IMR-90 (cell line): Measurements from ENCODE around the gene GPR39. TPM values are rescaled to one million over a fixed set of nuclear protein-coding genes. Genes with fewer than 3 reads are reported as not detected.

ENCODE experiments used
- ATAC-seq: fragments of 200-7000 bp; cut with Tn5 transposase; 2 replicates; pipeline ENCODE4 v1.9.1; 2020; ENCODE audit warnings: low read depth, mild to moderate bottlenecking, moderate library complexity
- BruUV-seq: library from RNA; stranded (reverse); fragments of 400-500 nt; replicated peaks from 2 replicates; lab custom pipeline; 2021; lab: Mats Ljungman, UMichigan
- CTCF ChIA-PET: fragments of 300-600 bp; formaldehyde crosslinking; extraction: SDS; loops from one replicate; lab custom pipeline; 2021; ENCODE audit warnings: antibody characterized with exemption; lab: Yijun Ruan, JAX
- POLR2A ChIA-PET: fragments of 300-600 bp; sonication (Branson Sonifier 250); formaldehyde crosslinking; loops from one replicate; lab custom pipeline; 2022; ENCODE audit warnings: antibody characterized with exemption; ENCODE audit not compliant: unreplicated experiment; lab: Charles Lee
- DNase-seq: peaks from one replicate; pipeline ENCODE4 v3.0.0; 2013
- H2AFZ ChIP-seq: replicated peaks from 2 replicates; pipeline ENCODE3; 2013; ENCODE audit warnings: low read length, mild to moderate bottlenecking; ENCODE audit not compliant: poor library complexity
- H2AK5ac ChIP-seq: 2 replicates; pipeline ENCODE4 v1.6.1; 2013; ENCODE audit warnings: low read depth, low read length, inconsistent platforms
- H2AK9ac ChIP-seq: replicated peaks from 2 replicates; pipeline ENCODE3; 2013; ENCODE audit warnings: mild to moderate bottlenecking, low read depth, low read length, moderate library complexity; ENCODE audit not compliant: poor library complexity
- H2BK120ac ChIP-seq: 2 replicates; pipeline ENCODE4 v1.6.1; 2013; ENCODE audit warnings: low read depth, low read length, inconsistent platforms
- H2BK15ac ChIP-seq: 3 replicates; pipeline ENCODE4 v1.6.1; 2013; ENCODE audit warnings: low read depth, low read length, inconsistent platforms
- H2BK20ac ChIP-seq: 2 replicates; pipeline ENCODE4 v1.6.1; 2013; ENCODE audit warnings: low read depth, mild to moderate bottlenecking, inconsistent platforms, low read length, moderate library complexity
- H2BK5ac ChIP-seq: 2 replicates; pipeline ENCODE4 v1.6.1; 2013; ENCODE audit warnings: mild to moderate bottlenecking, low read depth, low read length, inconsistent platforms; ENCODE audit not compliant: poor library complexity, severe bottlenecking
- H3K14ac ChIP-seq: replicated peaks from 2 replicates; pipeline ENCODE4 v1.6.1; 2013; ENCODE audit warnings: low read depth, low read length, inconsistent platforms
- H3K18ac ChIP-seq: 2 replicates; pipeline ENCODE4 v1.6.1; 2013; ENCODE audit warnings: low read depth, low read length, control low read depth
- H3K23ac ChIP-seq: 2 replicates; pipeline ENCODE4 v1.6.1; 2013; ENCODE audit warnings: low read depth, low read length, inconsistent platforms
- H3K27ac ChIP-seq: 2 replicates; pipeline ENCODE4 v1.5.1; 2013; ENCODE audit warnings: mild to moderate bottlenecking, control low read depth, low read length; ENCODE audit not compliant: insufficient read depth
- H3K27me3 ChIP-seq: 2 replicates; pipeline ENCODE4 v1.6.1; 2013; ENCODE audit warnings: low read length; ENCODE audit not compliant: control insufficient read depth, insufficient read depth
- H3K36me3 ChIP-seq: 2 replicates; pipeline ENCODE4 v1.6.1; 2013; ENCODE audit warnings: low read length, mixed read lengths; ENCODE audit not compliant: control insufficient read depth, insufficient read depth
- H3K4ac ChIP-seq: 2 replicates; pipeline ENCODE4 v1.6.1; 2013; ENCODE audit warnings: low read depth, low read length, inconsistent platforms
- H3K4me1 ChIP-seq: 2 replicates; pipeline ENCODE4 v1.6.1; 2013; ENCODE audit warnings: low read length, mixed read lengths; ENCODE audit not compliant: control insufficient read depth, insufficient read depth
- H3K4me2 ChIP-seq: 2 replicates; pipeline ENCODE4 v1.6.1; 2013; ENCODE audit warnings: low read depth, mild to moderate bottlenecking, control low read depth, low read length, moderate library complexity
- H3K4me3 ChIP-seq: 2 replicates; pipeline ENCODE4 v1.5.1; 2013; ENCODE audit warnings: low read depth, mild to moderate bottlenecking, control low read depth, low read length, moderate library complexity; ENCODE audit not compliant: insufficient read depth
- H3K56ac ChIP-seq: 2 replicates; pipeline ENCODE4 v1.6.1; 2013; ENCODE audit warnings: low read length, inconsistent platforms; ENCODE audit not compliant: insufficient read depth; ENCODE audit errors: extremely low read depth
- H3K79me1 ChIP-seq, 2 experiments: 2 replicates each; pipeline ENCODE4 v1.6.1; 2013; ENCODE audit warnings: low read length in 2 of 2, inconsistent platforms in 1 of 2, low read depth in 1 of 2
- H3K9ac ChIP-seq: 2 replicates; pipeline ENCODE4 v1.6.1; 2013; ENCODE audit warnings: low read depth, low read length, control low read depth
- H3K9me1 ChIP-seq: 2 replicates; pipeline ENCODE4 v1.6.1; 2013; ENCODE audit warnings: low read length, inconsistent platforms; ENCODE audit not compliant: insufficient read depth
- H3K9me3 ChIP-seq: 2 replicates; pipeline ENCODE4 v1.6.1; 2013; ENCODE audit warnings: low read length; ENCODE audit not compliant: control insufficient read depth, insufficient read depth
- H4K20me1 ChIP-seq: 2 replicates; pipeline ENCODE4 v1.6.1; 2013; ENCODE audit warnings: low read length, inconsistent platforms; ENCODE audit not compliant: insufficient read depth
- H4K5ac ChIP-seq: 2 replicates; pipeline ENCODE4 v1.6.1; 2013; ENCODE audit warnings: mild to moderate bottlenecking, low read depth, low read length, control low read depth
- H4K8ac ChIP-seq, 2 experiments: 2 replicates each; pipeline ENCODE4 v1.6.1; 2013; ENCODE audit warnings: low read depth in 2 of 2, low read length in 2 of 2, control low read depth in 1 of 2, inconsistent platforms in 1 of 2
- H4K91ac ChIP-seq: 2 replicates; pipeline ENCODE4 v1.6.1; 2013; ENCODE audit warnings: low read depth, low read length, inconsistent platforms; ENCODE audit not compliant: insufficient read depth
- BHLHE40 ChIP-seq: fragments of 150-350 bp; IDR thresholded peaks from 2 replicates; pipeline ENCODE4 v1.6.1; 2016; ENCODE audit warnings: mild to moderate bottlenecking, low read depth, low read length
- CHD1 ChIP-seq: IDR thresholded peaks from 2 replicates; pipeline ENCODE4 v1.6.1; 2012; ENCODE audit warnings: low read depth, low read length, improper control_type of control experiment
- MAFK ChIP-seq: IDR thresholded peaks from 2 replicates; pipeline ENCODE4 v1.6.1; 2012; ENCODE audit warnings: low read depth, low read length, improper control_type of control experiment
- MAZ ChIP-seq: IDR thresholded peaks from 2 replicates; pipeline ENCODE4 v1.6.1; 2012; ENCODE audit warnings: low read depth, mild to moderate bottlenecking, low read length, improper control_type of control experiment, moderate library complexity, borderline replicate concordance
- RAD21 ChIP-seq: IDR thresholded peaks from 2 replicates; pipeline ENCODE4 v1.6.1; 2012; ENCODE audit warnings: low read length, improper control_type of control experiment
- RCOR1 ChIP-seq: IDR thresholded peaks from 2 replicates; pipeline ENCODE4 v1.6.1; 2012; ENCODE audit warnings: mild to moderate bottlenecking, low read length, improper control_type of control experiment; ENCODE audit not compliant: insufficient replicate concordance
- WGBS, 2 experiments: methylation state at CpG; one replicate each; pipeline versions ENCODE4 v1.1.5 to v1.1.7; 2013; ENCODE audit warnings: missing lambda C conversion rate in 2 of 2; ENCODE audit not compliant: insufficient read length in 1 of 2; ENCODE audit errors: extremely low coverage in 2 of 2; 5-methylcytosine and 5-hydroxymethylcytosine counted together
- dilution Hi-C: fragments of 300-500 bp; cut with HindIII; formaldehyde crosslinking; loops from one replicate; pipeline ENCODE4 v1.14.3; 2018; ENCODE audit warnings: low sequenced_read_pairs; ENCODE audit not compliant: unreplicated experiment
- in situ Hi-C: fragments of 300-500 bp; cut with MboI; formaldehyde crosslinking; loops from 3 replicates; pipeline ENCODE4 v1.14.3; 2019; ENCODE audit warnings: low sequenced_read_pairs, inconsistent platforms, mixed read lengths
- intact Hi-C: fragments of 100-400 bp; cut with micrococcal nuclease; formaldehyde crosslinking; loops from 2 replicates; pipeline ENCODE4 v1.10.0; 2022
- polyA plus RNA-seq, 3 experiments: library from polyadenylated mRNA; depleted of rRNA; stranded (reverse); fragments of >200 nt; gene quantifications; 2 replicates each; pipeline ENCODE4 v1.2.3, GENCODE V29; 2012; ENCODE audit warnings: low replicate concordance in 1 of 3
- total RNA-seq: library from RNA; depleted of rRNA; stranded (reverse); fragments of >200 nt; gene quantifications from 2 replicates; pipeline ENCODE4 v1.2.3, GENCODE V29; 2012

GPR39 gene
- total and polyA plus RNA-seq, 2 of the 4 experiments (the other 2 are of a cell fraction) = 4.4 to 9.0 TPM

DNA sequence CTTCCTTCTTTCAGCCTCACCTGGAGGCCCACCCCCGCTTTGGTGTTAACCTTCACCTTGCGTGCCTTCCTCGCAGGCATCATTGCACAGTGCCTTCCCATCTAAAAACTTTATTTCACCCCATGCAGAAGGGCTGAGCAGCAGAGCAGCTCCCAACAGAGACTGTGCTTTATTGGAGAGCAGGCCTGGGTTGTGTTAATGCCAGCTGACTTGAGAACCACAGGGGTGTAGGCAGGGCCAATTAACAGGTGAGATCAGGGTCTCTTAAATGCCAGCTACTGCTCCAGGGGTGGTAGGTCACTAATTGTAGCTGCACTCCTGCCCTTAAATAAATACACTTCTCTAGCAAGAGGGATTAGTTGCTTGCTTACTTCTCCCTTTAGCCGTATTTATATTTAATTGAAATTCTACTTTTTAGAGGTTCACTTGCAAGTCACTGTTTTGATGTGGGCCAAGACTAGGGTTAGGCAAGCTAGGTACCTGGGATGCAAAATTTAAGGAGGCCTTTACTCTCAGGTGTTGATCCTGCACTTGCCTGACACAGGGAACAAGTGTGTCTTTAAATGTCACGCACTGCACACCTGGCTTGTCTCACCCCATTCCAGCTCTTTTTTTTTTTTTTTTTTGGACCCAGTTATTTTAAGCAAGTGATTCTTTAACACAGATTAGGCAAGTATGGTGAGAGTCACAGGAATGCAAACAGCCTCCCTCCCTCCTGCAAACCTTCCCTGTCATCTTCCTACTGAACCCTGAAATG lies 198.9 kb downstream of the GPR39 start:
- H4K20me1 ChIP-seq = no peaks in the 10 kb centered on the region
- dilution Hi-C loops (no loop called here), intact Hi-C loops (no loop called here), in situ Hi-C loops (no loop called here)
- no peak overlapping the region for H4K5ac ChIP-seq
- H3K56ac ChIP-seq = no peak overlapping the region
- no peak overlapping the region for H3K4ac ChIP-seq
- ATAC-seq = no peak
- no peaks in the 10 kb centered on the region for H3K36me3 ChIP-seq
- no peak overlapping the region for H3K27ac ChIP-seq
- H3K9me1 ChIP-seq = 0 out of 2 replicates have a peak, but pooled peaks cover 5% of the 10 kb centered on the region
- H3K23ac ChIP-seq = no peak overlapping the region
- ChIA-PET CTCF (no interaction called here), POLR2A (interaction anchor here (0.5 kb wide), 1 partner anchor 75 kb away, joined by 3 read pairs; no protein-coding TSS in a partner anchor)
- no peak for DNase-seq
- no peak for TF ChIP-seq CHD1
- no peak for TF ChIP-seq RAD21
- no peak for TF ChIP-seq RCOR1
- no peak for TF ChIP-seq MAFK
- TF ChIP-seq BHLHE40 = no peak
- TF ChIP-seq MAZ = no peak
- H2AK5ac ChIP-seq = no peak overlapping the region
- WGBS, 2 experiments = no CpG with 5 or more reads among the region's 5 CpGs
- no peak overlapping the region for H4K91ac ChIP-seq
- H3K27me3 ChIP-seq = peaks cover 11% of the 10 kb centered on the region
- H2BK15ac ChIP-seq = no peak overlapping the region
- H2BK5ac ChIP-seq = no peak overlapping the region
- no peak overlapping the region for H2AFZ ChIP-seq
- peaks cover 3% of the 10 kb centered on the region; the same call in 1 of the 2 replicates for H3K4me1 ChIP-seq
- no peak overlapping the region for H3K14ac ChIP-seq
- H3K4me3 ChIP-seq = no peak overlapping the region
- no peak overlapping the region for H3K18ac ChIP-seq
- H3K9ac ChIP-seq = no peak overlapping the region
- H3K4me2 ChIP-seq = no peak overlapping the region
- no peak overlapping the region for H2BK120ac ChIP-seq
- H3K79me1 ChIP-seq = no peaks in the 10 kb centered on the region
- H2AK9ac ChIP-seq = no peak overlapping the region
- H3K9me3 ChIP-seq = no peaks in the 10 kb centered on the region
- no peak overlapping the region for H2BK20ac ChIP-seq
- no peak overlapping the region for H4K8ac ChIP-seq
- no TSS peak for BruUV-seq
